NT2/D1 (cell line): Measurements from ENCODE around the gene SDR9C7.

ENCODE experiments used
- DNase-seq: peaks from one replicate; pipeline ENCODE4 v3.0.0-alpha.2; 2011; ENCODE audit warnings: low read depth, low spot score
- H3K27me3 ChIP-seq: 2 replicates; pipeline ENCODE4 v1.6.0; 2011; ENCODE audit warnings: mild to moderate bottlenecking; ENCODE audit not compliant: insufficient read length, insufficient read depth
- H3K36me3 ChIP-seq: 2 replicates; pipeline ENCODE4 v1.6.1; 2011; ENCODE audit warnings: mild to moderate bottlenecking, low read length, mixed read lengths; ENCODE audit not compliant: insufficient read depth, insufficient read length
- H3K4me1 ChIP-seq: 2 replicates; pipeline ENCODE4 v1.5.1; 2011; ENCODE audit not compliant: insufficient read depth, insufficient read length
- H3K4me3 ChIP-seq: 2 replicates; pipeline ENCODE4 v1.5.1; 2011; ENCODE audit warnings: low read depth; ENCODE audit not compliant: insufficient read length
- H3K9ac ChIP-seq: 2 replicates; pipeline ENCODE4 v1.6.0; 2011; ENCODE audit warnings: low read depth; ENCODE audit not compliant: insufficient read length
- H3K9me3 ChIP-seq: 2 replicates; pipeline ENCODE4 v1.5.1; 2011; ENCODE audit warnings: mild to moderate bottlenecking, low read length; ENCODE audit not compliant: insufficient read depth
- SUZ12 ChIP-seq: IDR thresholded peaks from 2 replicates; pipeline ENCODE4 v1.6.1; 2011; ENCODE audit not compliant: insufficient read length, insufficient read depth; ENCODE audit errors: extremely low read depth
- YY1 ChIP-seq: IDR thresholded peaks from 2 replicates; pipeline ENCODE4 v1.6.1; 2011; ENCODE audit not compliant: insufficient read length, insufficient read depth
- ZNF274 ChIP-seq: IDR thresholded peaks from 2 replicates; pipeline ENCODE4 v1.6.1; 2011; ENCODE audit warnings: mild to moderate bottlenecking, low read depth, low read length

The SDR9C7 gene

DNA sequence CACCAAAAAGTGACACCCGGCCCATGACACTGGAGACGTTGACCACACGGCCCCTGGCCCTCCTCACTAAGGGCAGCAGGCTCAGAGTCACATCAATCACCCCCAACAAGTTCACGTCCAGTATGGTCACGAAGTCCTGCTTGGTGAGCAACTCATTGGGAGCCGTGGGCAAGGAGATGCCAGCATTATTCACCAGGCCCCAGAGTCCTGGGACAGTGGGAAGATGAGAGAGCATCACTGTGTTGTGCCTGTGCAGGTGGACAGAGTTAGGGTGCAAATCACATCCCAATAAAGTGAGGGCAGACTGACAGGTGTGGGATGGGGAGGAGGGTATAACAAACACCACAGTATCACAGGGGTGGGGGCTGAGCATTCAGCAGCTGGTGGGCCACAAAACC lies 20.7 kb upstream of the SDR9C7 start:
- TF ChIP-seq YY1, result no peak
- TF ChIP-seq ZNF274, result no peak
- no peak for TF ChIP-seq SUZ12
- no peak for DNase-seq
- Histone ChIP-seq H3K36me3 (no peaks in the 10 kb centered on the region), H3K9me3 (peaks cover 24% of the 10 kb centered on the region; the same call in 1 of the 2 replicates), H3K9ac (no peak overlapping the region), H3K27me3 (no peaks in the 10 kb centered on the region), H3K4me1 (no peaks in the 10 kb centered on the region), H3K4me3 (no peak overlapping the region)

- Histone ChIP-seq H3K4me1 (no peaks in the 10 kb centered on the region), H3K9ac (no peak overlapping the region), H3K36me3 (no peaks in the 10 kb centered on the region), H3K27me3 (no peaks in the 10 kb centered on the region), H3K9me3 (peaks cover 24% of the 10 kb centered on the region; the same call in 1 of the 2 replicates), H3K4me3 (no peak overlapping the region)
- DNase-seq, result no peak
- TF ChIP-seq YY1 (no peak), SUZ12 (no peak), ZNF274 (no peak)
Measured at GRCh38 chr12:56954057-56954957, 20.1 kb upstream of the SDR9C7 start.

GRCh38 chr12:56953314-56953713 lies 19.1 kb upstream of the SDR9C7 start:
- Histone ChIP-seq H3K4me3 (no peak overlapping the region), H3K9me3 (peaks cover 14% of the 10 kb centered on the region; the same call in 1 of the 2 replicates), H3K9ac (no peak overlapping the region), H3K4me1 (no peaks in the 10 kb centered on the region), H3K27me3 (no peaks in the 10 kb centered on the region), H3K36me3 (no peaks in the 10 kb centered on the region)
- DNase-seq, result no peak
- TF ChIP-seq ZNF274 (no peak), YY1 (no peak), SUZ12 (no peak)

GRCh38 chr12:56951582-56952339 lies 17.6 kb upstream of the SDR9C7 start:
- no peak overlapping the region for H3K4me3 ChIP-seq
- peaks cover under 1% of the 10 kb centered on the region; the same call in 1 of the 2 replicates for H3K9me3 ChIP-seq
- DNase-seq, result no peak
- no peaks in the 10 kb centered on the region for H3K27me3 ChIP-seq
- TF ChIP-seq SUZ12 (no peak), YY1 (no peak), ZNF274 (no peak)
- no peak overlapping the region for H3K9ac ChIP-seq
- H3K36me3 ChIP-seq, result no peaks in the 10 kb centered on the region
- no peaks in the 10 kb centered on the region for H3K4me1 ChIP-seq

DNA sequence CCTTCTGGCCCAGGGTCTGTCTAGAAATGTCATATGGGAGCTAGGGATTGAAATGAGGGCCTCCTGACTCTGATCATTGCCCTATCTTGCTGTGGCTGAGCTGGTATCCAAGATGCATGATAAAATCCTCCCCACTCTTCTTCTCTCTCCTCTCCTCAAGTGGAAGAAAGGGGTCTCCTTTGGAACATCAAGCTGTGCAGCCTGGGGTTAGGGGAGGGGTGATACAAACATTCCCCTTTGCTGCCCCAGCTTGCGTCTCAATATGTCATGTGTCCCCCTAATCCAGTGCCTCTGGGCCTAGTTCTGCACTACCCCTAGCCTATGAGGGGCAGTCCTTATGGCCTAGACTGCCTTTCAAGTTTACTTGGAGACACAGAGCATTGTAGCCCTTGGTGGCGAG lies 14.7 kb upstream of the SDR9C7 start:
- DNase-seq, result no peak
- Histone ChIP-seq H3K4me1 (no peaks in the 10 kb centered on the region), H3K27me3 (no peaks in the 10 kb centered on the region), H3K9me3 (peaks cover under 1% of the 10 kb centered on the region; the same call in 1 of the 2 replicates), H3K9ac (no peak overlapping the region), H3K4me3 (no peak overlapping the region), H3K36me3 (no peaks in the 10 kb centered on the region)
- TF ChIP-seq YY1, result no peak
- TF ChIP-seq SUZ12, result no peak
- TF ChIP-seq ZNF274, result no peak

GRCh38 chr12:56948457-56948777 lies 14.2 kb upstream of the SDR9C7 start:
- no peak overlapping the region for H3K4me3 ChIP-seq
- H3K9ac ChIP-seq, result no peak overlapping the region
- no peaks in the 10 kb centered on the region for H3K36me3 ChIP-seq
- TF ChIP-seq ZNF274, result no peak
- no peak for TF ChIP-seq YY1
- H3K4me1 ChIP-seq, result no peaks in the 10 kb centered on the region
- no peak for DNase-seq
- peaks cover 5% of the 10 kb centered on the region; the same call in 1 of the 2 replicates for H3K9me3 ChIP-seq
- no peaks in the 10 kb centered on the region for H3K27me3 ChIP-seq
